GM18526 (cell line): ENCODE data around the gene MAMDC2.

Experiments
- POLR2A ChIP-seq: IDR thresholded peaks from 3 replicates; pipeline ENCODE4 v1.6.1; 2011; ENCODE audit not compliant: insufficient read length; ENCODE audit errors: extremely low read depth

Gene MAMDC2

GRCh38 chr9:70043689-70044489 lies at the start of gene MAMDC2:
Gene MAMDC2 (plus strand): TSS chr9:70043848. CDS start chr9:70044198, 350 bp downstream.
- no peak for TF ChIP-seq POLR2A

DNA sequence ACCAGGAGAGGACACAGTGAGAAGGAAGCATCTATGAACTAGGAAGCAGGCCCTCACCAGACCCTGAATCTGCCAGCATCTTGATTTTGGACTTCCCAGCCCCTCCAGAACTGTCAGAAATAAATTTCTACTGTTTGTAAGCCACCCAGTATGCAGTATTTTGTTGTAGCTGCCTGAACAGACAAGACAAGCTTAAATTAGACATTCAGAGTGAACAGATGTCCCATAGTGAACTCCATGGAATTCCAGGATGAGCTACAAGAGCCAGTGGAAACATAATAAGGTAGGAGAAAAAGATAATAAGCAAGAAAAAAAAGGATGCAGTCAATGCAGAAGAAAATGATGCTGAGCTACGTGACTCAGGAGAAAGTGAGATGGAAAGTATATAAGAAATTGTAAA lies 47.8 kb upstream of the MAMDC2 start:
- no peak for TF ChIP-seq POLR2A

DNA sequence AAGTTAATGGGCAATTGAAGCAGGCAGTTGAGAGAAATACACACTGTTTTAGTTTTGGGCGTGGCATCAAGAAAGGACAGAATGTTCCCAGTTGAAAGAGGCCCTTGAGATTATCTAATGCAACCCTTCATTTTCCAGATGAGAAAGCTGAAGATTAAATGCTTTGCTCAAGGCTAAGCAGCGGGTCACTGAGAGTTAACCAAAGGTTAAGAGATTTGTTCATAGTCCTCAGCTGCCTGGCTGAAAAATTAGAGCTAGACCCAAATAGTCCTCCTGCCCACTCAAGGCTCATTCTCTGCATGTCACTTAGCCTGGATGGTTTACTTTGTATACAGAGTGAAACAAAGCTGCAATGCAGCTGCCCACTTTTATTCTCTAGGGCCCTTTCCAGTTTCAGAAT lies 46.7 kb upstream of the MAMDC2 start:
- TF ChIP-seq POLR2A: no peak

DNA sequence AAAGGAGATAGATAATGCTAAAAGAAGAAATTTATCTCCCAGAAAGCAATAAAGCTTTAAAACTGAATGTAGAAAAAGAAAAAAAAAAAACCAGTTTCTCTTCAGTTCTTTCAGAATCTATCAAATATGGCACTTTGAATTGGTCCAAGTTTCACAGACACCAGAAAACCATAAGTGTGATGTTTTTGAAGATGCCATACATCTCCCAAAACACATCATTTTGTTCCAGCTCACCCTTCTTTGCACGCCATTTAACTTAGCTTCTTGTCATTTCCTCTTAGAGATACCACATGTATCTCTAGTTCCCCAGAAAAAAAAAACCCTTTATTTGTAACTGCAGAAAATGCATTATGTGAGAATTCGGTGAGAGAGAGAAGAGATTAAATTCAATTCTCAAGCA lies 46.1 kb upstream of the MAMDC2 start:
- TF ChIP-seq POLR2A: no peak

DNA sequence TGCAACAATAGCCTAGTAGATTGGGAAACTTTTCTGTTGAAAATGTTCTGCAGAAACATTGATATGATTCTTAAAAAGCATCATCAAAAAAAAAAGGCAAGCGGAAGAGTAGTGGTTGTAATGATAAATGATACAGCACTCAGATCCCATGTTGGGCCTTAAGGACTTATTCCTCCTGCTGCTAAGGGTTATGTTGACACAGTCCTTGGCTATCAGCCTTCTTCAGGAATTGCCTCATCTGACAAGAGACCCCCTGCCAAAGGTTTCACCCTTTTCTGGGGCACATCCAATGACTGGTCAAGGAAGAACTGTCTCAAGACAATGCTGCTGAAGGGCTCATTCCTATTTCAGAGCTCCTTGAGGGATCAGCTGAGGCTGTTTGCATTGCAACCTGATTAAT lies 44.3 kb upstream of the MAMDC2 start:
- TF ChIP-seq POLR2A: no peak

DNA sequence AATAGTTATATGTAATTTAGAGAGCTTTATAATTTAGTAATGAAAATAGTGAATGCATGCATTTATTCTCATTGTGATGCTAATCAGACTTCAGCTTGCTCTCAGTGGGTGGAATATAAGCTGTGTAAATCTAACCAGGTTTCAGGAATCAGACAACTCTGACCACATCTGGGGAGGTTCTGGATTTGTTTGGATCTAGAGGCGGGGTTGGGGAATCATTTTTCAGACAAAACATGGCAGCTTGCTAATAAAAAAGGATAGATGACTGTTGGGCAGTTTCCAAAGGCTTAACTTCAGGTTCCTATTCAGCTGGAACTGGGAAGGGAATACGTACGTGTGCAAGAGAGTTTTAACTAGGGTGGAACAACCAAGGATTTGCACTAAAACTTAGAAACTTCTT lies 43.2 kb upstream of the MAMDC2 start:
- no peak for TF ChIP-seq POLR2A

- no peak for TF ChIP-seq POLR2A
Measured at GRCh38 chr9:70003901-70004714, 39.5 kb upstream of the MAMDC2 start.

DNA sequence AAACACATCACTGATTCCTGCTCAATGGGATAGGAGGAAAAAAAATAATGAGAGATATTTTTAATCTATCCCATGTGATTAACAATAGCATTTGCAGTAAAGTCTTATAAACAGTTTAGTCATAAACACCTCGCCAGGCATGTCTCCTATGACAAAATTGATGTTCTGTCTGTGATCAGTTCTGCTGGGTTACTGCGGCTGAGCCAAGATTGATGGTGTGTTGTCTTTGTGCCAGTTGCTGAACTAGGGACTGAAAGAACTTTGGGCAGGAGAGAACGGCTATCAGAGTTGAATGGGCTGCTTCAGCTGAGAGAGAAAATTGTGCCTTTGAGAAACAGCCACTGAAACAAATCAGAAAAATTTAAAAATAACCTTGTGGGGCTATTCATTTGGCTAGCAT lies 37.3 kb upstream of the MAMDC2 start:
- no peak for TF ChIP-seq POLR2A

GRCh38 chr9:70007831-70008230 lies 35.8 kb upstream of the MAMDC2 start:
- no peak for TF ChIP-seq POLR2A

DNA sequence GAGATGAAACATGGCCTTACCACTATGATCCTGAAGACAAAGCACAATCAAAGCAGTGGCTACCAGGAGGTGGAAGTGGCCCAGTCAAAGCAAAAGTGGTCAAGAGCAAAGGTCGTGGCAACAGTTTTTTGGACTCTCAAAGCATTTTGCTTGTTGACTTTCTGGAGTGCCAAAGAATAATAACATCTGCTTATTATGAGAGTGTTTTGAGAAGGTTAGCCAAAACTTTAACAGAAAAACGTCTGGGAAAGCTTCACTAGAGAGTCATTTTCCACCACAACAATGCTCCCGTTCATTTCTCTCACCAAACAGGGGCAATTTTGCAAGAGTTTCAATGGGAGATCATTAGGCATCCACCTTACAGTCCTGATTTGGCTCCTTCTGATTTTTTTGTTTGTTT lies 33.6 kb upstream of the MAMDC2 start:
- no peak for TF ChIP-seq POLR2A

DNA sequence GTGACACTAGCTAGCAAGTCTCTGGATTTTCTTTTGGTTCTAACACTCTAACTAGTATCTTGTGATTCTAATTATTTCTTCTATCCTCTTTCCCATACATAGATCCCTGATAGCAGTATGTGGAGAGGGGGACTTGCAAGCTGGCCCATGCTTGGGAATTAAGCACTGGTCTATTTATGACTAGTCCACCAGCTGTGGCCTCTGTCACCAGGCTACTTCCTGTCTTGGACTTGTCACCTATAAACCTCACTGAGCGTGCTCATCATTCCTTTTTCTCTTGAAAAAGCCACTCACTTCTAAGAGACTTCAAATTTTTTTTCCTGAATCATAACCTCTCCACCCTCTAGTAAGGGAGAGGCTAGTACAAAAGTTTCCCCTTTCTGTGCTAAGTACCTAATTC lies 32.3 kb upstream of the MAMDC2 start:
- no peak for TF ChIP-seq POLR2A

GRCh38 chr9:70012569-70012968 lies 31.1 kb upstream of the MAMDC2 start:
- no peak for TF ChIP-seq POLR2A

- no peak for TF ChIP-seq POLR2A
Measured at GRCh38 chr9:70013598-70014196, 30.0 kb upstream of the MAMDC2 start.

- no peak for TF ChIP-seq POLR2A
Measured at GRCh38 chr9:70015099-70015498, 28.5 kb upstream of the MAMDC2 start.

DNA sequence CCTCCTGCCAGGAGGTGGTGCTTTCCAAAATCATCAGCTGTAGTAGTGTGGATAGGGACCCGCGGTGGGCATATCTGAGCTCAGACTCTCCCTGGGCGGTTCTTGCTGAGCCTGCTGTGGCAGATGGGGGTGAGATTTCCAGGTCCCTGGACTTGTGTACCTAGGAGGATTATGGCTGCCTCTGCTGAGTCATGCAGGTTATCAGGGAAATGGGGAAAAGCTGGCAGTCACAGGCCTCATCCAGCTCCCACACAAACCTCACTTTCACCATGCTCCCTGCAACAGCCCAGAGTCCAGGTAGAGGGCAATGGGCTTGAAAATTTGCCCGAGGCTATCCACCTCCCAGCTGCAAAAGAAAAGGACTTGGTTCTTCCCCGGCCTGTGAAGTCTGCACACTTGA lies 23.4 kb upstream of the MAMDC2 start:
- no peak for TF ChIP-seq POLR2A

GRCh38 chr9:70020991-70021571 lies 22.6 kb upstream of the MAMDC2 start:
- TF ChIP-seq POLR2A: no peak
